Nephron (organoid): ENCODE data around the gene S100A5.
A peak's percentile ranks its signal among the peaks of the same experiment; 100 is the strongest.

Experiments
- H3K27ac Mint-ChIP-seq, 3 experiments: 2 replicates each; pipeline ENCODE4 v1.8.0; 2020; ENCODE audit warnings: mixed read lengths in 3 of 3, mild to moderate bottlenecking in 2 of 3, moderate library complexity in 1 of 3
- H3K27me3 Mint-ChIP-seq: 2 replicates; pipeline ENCODE4 v1.8.0; 2021; ENCODE audit warnings: low read depth, mild to moderate bottlenecking, moderate library complexity, mixed read lengths
- H3K36me3 Mint-ChIP-seq: 2 replicates; pipeline ENCODE4 v1.8.0; 2020; ENCODE audit warnings: low read depth, mixed read lengths
- H3K4me1 Mint-ChIP-seq: 2 replicates; pipeline ENCODE4 v1.8.0; 2020; ENCODE audit warnings: mixed read lengths
- H3K4me3 Mint-ChIP-seq, 3 experiments: 2 replicates each; pipeline ENCODE4 v1.8.0; 2020; ENCODE audit warnings: mild to moderate bottlenecking in 3 of 3, mixed read lengths in 3 of 3, moderate library complexity in 2 of 3
- H3K9me3 Mint-ChIP-seq: 2 replicates; pipeline ENCODE4 v1.8.0; 2020; ENCODE audit warnings: mixed read lengths
- TF ChIP-seq, protein P1 (sequence below), 3 experiments: fragments of 200-600 bp; sonication (generic); IDR thresholded peaks; one replicate each; pipeline ENCODE4 v1.5.0; 2021; ENCODE audit warnings: antibody characterized with exemption in 3 of 3; ENCODE audit not compliant: unreplicated experiment in 3 of 3

The S100A5 gene

DNA sequence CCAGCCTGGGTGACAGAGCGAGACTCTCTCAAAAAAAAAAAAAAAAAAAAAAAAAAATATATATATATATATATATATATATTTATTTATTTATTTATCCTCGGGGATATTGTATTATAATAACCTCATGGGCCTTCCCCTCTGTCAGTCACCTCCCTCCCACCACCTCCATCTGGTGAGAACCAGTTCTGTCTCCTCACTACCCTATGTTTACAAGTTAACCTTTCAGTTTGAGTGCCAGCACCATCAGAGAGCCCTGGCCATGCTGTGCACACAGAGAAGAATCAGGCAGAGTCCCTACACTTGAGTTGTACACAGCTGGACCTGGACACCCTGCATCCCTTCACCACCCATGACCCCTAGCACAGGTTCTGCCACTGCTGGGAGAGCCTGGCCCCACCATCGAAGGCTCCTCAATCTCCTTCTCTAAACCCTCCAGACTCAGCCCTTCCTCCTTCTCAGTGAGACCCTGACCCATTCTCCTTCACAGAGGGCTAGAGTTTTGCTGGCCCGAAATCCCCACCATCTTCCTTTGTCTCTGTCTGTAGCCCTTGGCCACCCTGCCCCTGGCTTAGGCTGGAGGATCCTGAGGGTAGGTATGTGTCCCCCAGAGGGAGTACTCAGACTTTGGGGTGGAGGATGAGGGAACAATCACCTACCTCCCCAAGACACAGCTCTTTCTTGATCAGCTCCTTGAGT, 1.2 kb downstream of the S100A5 start:
- TF ChIP-seq, protein P1, sequence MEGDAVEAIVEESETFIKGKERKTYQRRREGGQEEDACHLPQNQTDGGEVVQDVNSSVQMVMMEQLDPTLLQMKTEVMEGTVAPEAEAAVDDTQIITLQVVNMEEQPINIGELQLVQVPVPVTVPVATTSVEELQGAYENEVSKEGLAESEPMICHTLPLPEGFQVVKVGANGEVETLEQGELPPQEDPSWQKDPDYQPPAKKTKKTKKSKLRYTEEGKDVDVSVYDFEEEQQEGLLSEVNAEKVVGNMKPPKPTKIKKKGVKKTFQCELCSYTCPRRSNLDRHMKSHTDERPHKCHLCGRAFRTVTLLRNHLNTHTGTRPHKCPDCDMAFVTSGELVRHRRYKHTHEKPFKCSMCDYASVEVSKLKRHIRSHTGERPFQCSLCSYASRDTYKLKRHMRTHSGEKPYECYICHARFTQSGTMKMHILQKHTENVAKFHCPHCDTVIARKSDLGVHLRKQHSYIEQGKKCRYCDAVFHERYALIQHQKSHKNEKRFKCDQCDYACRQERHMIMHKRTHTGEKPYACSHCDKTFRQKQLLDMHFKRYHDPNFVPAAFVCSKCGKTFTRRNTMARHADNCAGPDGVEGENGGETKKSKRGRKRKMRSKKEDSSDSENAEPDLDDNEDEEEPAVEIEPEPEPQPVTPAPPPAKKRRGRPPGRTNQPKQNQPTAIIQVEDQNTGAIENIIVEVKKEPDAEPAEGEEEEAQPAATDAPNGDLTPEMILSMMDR (IDR thresholded peaks at IDR 0.05; ENCODE audit: unreplicated experiment in 3 of 3) = no peak
- H3K27ac Mint-ChIP-seq = peak overlapping the region in 2 of 3 experiments; percentile 84 to 98
- H3K4me3 Mint-ChIP-seq = no peak overlapping the region
- H3K27me3 Mint-ChIP-seq = peaks cover 4% of the 10 kb centered on the region
- H3K36me3 Mint-ChIP-seq = no peaks in the 10 kb centered on the region
- no peaks in the 10 kb centered on the region for H3K9me3 Mint-ChIP-seq
- H3K4me1 Mint-ChIP-seq = peaks cover 50% of the 10 kb centered on the region

DNA sequence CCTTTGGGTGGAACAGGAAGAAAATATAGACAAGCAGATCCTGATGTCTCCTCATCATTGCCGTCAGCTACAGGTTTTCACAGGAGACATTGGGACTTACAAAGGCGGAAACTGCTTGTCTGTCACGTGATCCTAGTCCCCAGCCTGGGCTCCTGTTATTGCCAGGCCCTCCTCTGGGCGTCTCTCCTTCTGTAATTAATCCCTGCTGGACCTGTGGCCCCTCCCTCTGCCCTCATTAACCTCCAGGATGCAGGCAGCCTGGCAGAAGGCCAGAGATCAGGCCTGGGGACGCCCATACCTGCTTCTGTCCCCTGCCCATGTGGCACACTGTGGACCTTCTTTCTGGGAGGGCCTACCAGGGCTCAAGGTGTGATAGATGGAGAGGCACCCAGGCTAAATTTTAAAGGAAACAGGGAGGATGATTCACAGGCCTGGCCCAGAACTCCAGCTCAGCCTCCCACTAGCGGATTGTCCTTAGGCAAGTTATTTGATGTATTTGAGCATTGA, 2.4 kb downstream of the S100A5 start:
- Mint-ChIP-seq H3K27ac (peak overlapping the region; percentile 37 to 77 (median 59)), H3K36me3 (no peaks in the 10 kb centered on the region), H3K4me3 (no peak overlapping the region), H3K4me1 (peaks cover 52% of the 10 kb centered on the region), H3K9me3 (no peaks in the 10 kb centered on the region), H3K27me3 (peaks cover 4% of the 10 kb centered on the region)
- TF ChIP-seq, protein P1 (IDR thresholded peaks at IDR 0.05; ENCODE audit: unreplicated experiment in 3 of 3) = no peak

DNA sequence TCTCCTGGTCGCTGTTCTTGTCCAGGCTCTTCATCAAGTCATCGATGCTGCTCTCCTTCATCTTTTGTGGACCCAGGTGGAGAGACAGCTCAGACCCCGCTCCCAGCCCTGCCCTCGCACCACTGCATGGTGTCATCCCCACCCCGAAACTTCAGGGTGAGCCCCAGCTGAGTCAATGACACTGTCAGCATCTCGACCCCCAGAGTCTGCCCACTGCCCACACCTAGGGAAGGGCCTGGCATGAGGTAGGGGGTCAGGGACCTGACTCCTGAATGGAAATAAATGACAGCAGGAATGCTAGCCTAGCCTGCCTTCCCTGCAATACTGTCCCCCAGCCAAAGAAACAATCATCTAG, 3.4 kb downstream of the S100A5 start:
- Mint-ChIP-seq H3K27me3 (peaks cover 4% of the 10 kb centered on the region), H3K9me3 (no peaks in the 10 kb centered on the region), H3K27ac (no peak overlapping the region), H3K36me3 (no peaks in the 10 kb centered on the region), H3K4me1 (peaks cover 52% of the 10 kb centered on the region), H3K4me3 (no peak overlapping the region)
- TF ChIP-seq, protein P1 (IDR thresholded peaks at IDR 0.05; ENCODE audit: unreplicated experiment in 3 of 3) = no peak

DNA sequence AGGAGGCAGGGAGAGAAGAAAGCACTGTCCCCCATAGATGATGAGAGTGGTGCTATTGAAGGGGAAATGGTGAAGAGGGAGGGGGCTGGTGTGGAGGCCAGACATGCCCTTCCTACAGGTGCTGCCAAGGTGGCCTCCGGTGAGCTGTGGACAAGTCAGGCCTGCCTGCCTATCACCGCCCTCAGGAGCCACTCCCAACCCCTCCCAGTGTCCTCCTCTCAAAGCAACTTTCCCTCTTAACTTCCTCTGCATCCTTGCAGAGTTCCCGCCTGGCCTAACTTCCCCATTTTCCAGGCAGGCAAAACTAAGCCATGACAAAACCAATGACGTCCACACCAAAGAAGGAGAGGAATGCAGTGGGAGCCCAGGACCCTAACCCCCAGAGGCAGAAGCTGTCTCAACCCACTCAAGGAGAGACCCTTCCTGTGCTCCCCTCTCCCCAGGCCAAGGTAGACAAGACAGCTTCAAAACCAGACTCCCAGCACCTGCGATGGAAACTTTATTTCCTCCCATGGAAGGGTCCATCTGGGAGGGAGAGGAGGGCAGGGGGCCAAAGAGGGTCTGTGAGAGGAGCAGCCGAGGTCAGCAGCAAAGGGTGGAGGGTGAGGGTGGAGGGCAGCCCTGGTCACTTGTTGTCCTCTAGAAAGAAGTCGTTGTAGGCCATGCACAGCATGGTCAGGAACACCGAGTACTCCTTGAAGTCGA, 3.9 kb downstream of the S100A5 start:
- H3K9me3 Mint-ChIP-seq = no peaks in the 10 kb centered on the region
- peak overlapping the region in 1 of 3 experiments; percentile 31 for H3K27ac Mint-ChIP-seq
- H3K4me1 Mint-ChIP-seq = peaks cover 51% of the 10 kb centered on the region
- H3K36me3 Mint-ChIP-seq = no peaks in the 10 kb centered on the region
- no peak overlapping the region for H3K4me3 Mint-ChIP-seq
- peaks cover 4% of the 10 kb centered on the region for H3K27me3 Mint-ChIP-seq
- TF ChIP-seq, protein P1 (IDR thresholded peaks at IDR 0.05; ENCODE audit: unreplicated experiment in 3 of 3) = no peak

DNA sequence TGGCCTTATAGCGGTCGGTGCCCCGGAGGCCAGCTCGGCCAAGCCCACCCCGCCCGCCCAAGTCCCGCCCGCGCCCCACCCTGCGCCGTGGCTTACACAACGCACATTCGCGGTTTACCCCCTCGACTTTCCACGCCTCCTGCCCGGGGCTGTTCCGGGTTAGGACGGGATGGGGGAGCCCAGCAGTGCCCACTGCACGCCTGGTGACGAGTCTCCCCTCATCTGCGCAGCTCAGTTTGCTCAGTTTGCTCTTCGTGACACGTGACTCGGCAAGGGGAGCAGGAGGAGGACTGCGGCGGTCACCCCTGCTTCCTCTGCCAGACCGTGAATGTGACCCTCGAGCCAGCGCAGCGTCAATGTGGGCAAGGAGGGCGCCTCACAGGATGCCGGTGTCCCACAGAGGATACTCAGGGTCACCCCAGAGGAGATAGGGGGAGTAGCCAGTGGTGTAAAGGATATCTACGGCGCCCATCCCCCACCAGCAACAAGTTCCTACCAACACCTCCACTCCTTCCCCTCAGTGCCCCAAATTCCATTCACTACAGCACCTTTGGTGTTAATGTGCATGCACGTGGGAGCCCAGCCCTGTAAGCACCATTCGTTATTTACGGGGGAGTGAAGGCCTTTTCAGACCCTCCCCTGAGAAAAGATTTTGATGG, 4.6 kb downstream of the S100A5 start:
- H3K4me3 Mint-ChIP-seq = peak overlapping the region; percentile 68 to 71 (median 70)
- no peaks in the 10 kb centered on the region for H3K36me3 Mint-ChIP-seq
- no peaks in the 10 kb centered on the region for H3K9me3 Mint-ChIP-seq
- peak overlapping the region in 1 of 3 experiments; percentile 31 for H3K27ac Mint-ChIP-seq
- peaks cover 48% of the 10 kb centered on the region for H3K4me1 Mint-ChIP-seq
- TF ChIP-seq, protein P1 (IDR thresholded peaks at IDR 0.05; ENCODE audit: unreplicated experiment in 3 of 3) = no peak
- peaks cover 4% of the 10 kb centered on the region for H3K27me3 Mint-ChIP-seq
